ENCODE data around the gene STBD1.
"Not testable (repeated sequence)": the region's sequence is repeated elsewhere in the genome, so short reads cannot be mapped to it uniquely, and the experiment has no call there.

STBD1 gene

GRCh38 chr4:76287811-76288210, 18.7 kb upstream of the STBD1 start:
- not testable (repeated sequence) for DNase-seq

GRCh38 chr4:76292730-76293129, 13.8 kb upstream of the STBD1 start:
- no peak for DNase-seq

GRCh38 chr4:76293772-76294171, 12.8 kb upstream of the STBD1 start:
- no peak for DNase-seq

- DNase-seq: no peak
Observed at GRCh38 chr4:76296286-76296820, 10.2 kb upstream of the STBD1 start.

- no peak for DNase-seq
Observed at GRCh38 chr4:76298227-76298626, 8.3 kb upstream of the STBD1 start.

GRCh38 chr4:76300012-76300411, 6.5 kb upstream of the STBD1 start:
- no peak for DNase-seq

- DNase-seq: no peak
Observed at GRCh38 chr4:76301068-76301774, 5.3 kb upstream of the STBD1 start.

- no peak for DNase-seq
Observed at GRCh38 chr4:76301775-76302162, 4.8 kb upstream of the STBD1 start.

GRCh38 chr4:76302826-76303438, 3.6 kb upstream of the STBD1 start:
- no peak for DNase-seq

GRCh38 chr4:76305033-76305687, 1.4 kb upstream of the STBD1 start:
- DNase-seq: no peak

GRCh38 chr4:76306882-76307659, 538 bp downstream of the STBD1 start:
- DNase-seq: no peak

GRCh38 chr4:76307660-76308014, 1.1 kb downstream of the STBD1 start:
- no peak for DNase-seq

GRCh38 chr4:76308548-76308947, 2.0 kb downstream of the STBD1 start:
- no peak for DNase-seq

- no peak for DNase-seq
Observed at GRCh38 chr4:76309939-76310550, 3.5 kb downstream of the STBD1 start.

GRCh38 chr4:76310683-76311082, 4.2 kb downstream of the STBD1 start:
- no peak for DNase-seq

- no peak for DNase-seq
Observed at GRCh38 chr4:76311896-76312331, 5.4 kb downstream of the STBD1 start.

- DNase-seq: no peak
Observed at GRCh38 chr4:76312457-76312856, 5.9 kb downstream of the STBD1 start.

GRCh38 chr4:76313547-76313946, 7.0 kb downstream of the STBD1 start:
- no peak for DNase-seq

- no peak for DNase-seq
Observed at GRCh38 chr4:76315267-76315918, 8.9 kb downstream of the STBD1 start.

- DNase-seq: no peak
Observed at GRCh38 chr4:76316131-76316530, 9.6 kb downstream of the STBD1 start.

- DNase-seq: no peak
Observed at GRCh38 chr4:76322236-76322635, 15.7 kb downstream of the STBD1 start.

- DNase-seq: no peak
Observed at GRCh38 chr4:76325072-76325471, 18.5 kb downstream of the STBD1 start.

Data from NCI-H1694 (cell line).